ENCODE data around the gene CPEB4.
A peak's percentile ranks its signal among the peaks of the same experiment; 100 is the strongest.

CPEB4 gene

GRCh38 chr5:173859408-173860159, 28.6 kb upstream of the CPEB4 start:
- DNase-seq, result no peak

- no peak for DNase-seq
Observed at GRCh38 chr5:173862047-173862477, 26.1 kb upstream of the CPEB4 start.

- no peak for DNase-seq
Observed at GRCh38 chr5:173863359-173863758, 24.8 kb upstream of the CPEB4 start.

- no peak for DNase-seq
Observed at GRCh38 chr5:173864126-173865050, 23.8 kb upstream of the CPEB4 start.

- DNase-seq, result peak in 1 of 2 donors; percentile 32
Observed at GRCh38 chr5:173866243-173866857, 21.8 kb upstream of the CPEB4 start.

GRCh38 chr5:173866858-173867679, 21.1 kb upstream of the CPEB4 start:
- DNase-seq, result no peak

- no peak for DNase-seq
Observed at GRCh38 chr5:173868096-173868880, 19.9 kb upstream of the CPEB4 start.

- no peak for DNase-seq
Observed at GRCh38 chr5:173869316-173869715, 18.8 kb upstream of the CPEB4 start.

GRCh38 chr5:173872957-173873305, 15.2 kb upstream of the CPEB4 start:
- DNase-seq, result no peak

GRCh38 chr5:173873306-173873922, 14.7 kb upstream of the CPEB4 start:
- no peak for DNase-seq

GRCh38 chr5:173875189-173875588, 13.0 kb upstream of the CPEB4 start:
- DNase-seq, result no peak

- no peak for DNase-seq
Observed at GRCh38 chr5:173878224-173878967, 9.8 kb upstream of the CPEB4 start.

- DNase-seq, result no peak
Observed at GRCh38 chr5:173880306-173880985, 7.7 kb upstream of the CPEB4 start.

GRCh38 chr5:173881811-173882575, 6.2 kb upstream of the CPEB4 start:
- no peak for DNase-seq

GRCh38 chr5:173882632-173883031, 5.5 kb upstream of the CPEB4 start:
- DNase-seq, result no peak

- no peak for DNase-seq
Observed at GRCh38 chr5:173883347-173883924, 4.7 kb upstream of the CPEB4 start.

- peak; percentile 60 to 73 for DNase-seq
Observed at GRCh38 chr5:173884402-173885053, 3.6 kb upstream of the CPEB4 start.

GRCh38 chr5:173885054-173885443, 3.1 kb upstream of the CPEB4 start:
- DNase-seq, result no peak
